HCT116 (cell line): ENCODE measurements around the gene ECE1. TPM values are rescaled to one million over a fixed set of nuclear protein-coding genes. Genes with fewer than 3 reads are reported as not detected.

Experiments
- ATAC-seq: fragments of 200-7000 bp; cut with Tn5 transposase; 2 replicates; pipeline ENCODE4 v1.9.1; 2020; ENCODE audit warnings: mild to moderate bottlenecking, moderate library complexity
- BruUV-seq: library from RNA; stranded (reverse); fragments of 400-500 nt; replicated peaks from 2 replicates; lab custom pipeline; 2021; lab: Mats Ljungman, UMichigan
- CTCF ChIA-PET: fragments of 300-600 bp; sonication (Branson Sonifier 250); formaldehyde crosslinking; loops from one replicate; lab custom pipeline; 2021; ENCODE audit warnings: antibody characterized with exemption; lab: Charles Lee
- POLR2A ChIA-PET: fragments of 300-600, 350-600 bp; sonication (Branson Sonifier 250); formaldehyde crosslinking; loops from one replicate; lab custom pipeline; 2021; ENCODE audit warnings: antibody characterized with exemption; lab: Charles Lee
- RAD21 ChIA-PET, 2 experiments: fragments of 300-600 bp; sonication (Branson Sonifier 250); formaldehyde crosslinking; loops; one replicate each; lab custom pipeline; 2023; ENCODE audit warnings: low total read pairs in 2 of 2; ENCODE audit not compliant: uncharacterized antibody in 2 of 2, unreplicated experiment in 2 of 2, low non-redundant PET in 1 of 2; lab: Charles Lee
- DNase-seq: peaks from one replicate; pipeline ENCODE4 v3.0.0-alpha.2; 2010; ENCODE audit warnings: low read depth, low spot score
- H2AFZ ChIP-seq: fragments of 200-600 bp; shearing (Covaris generic), sonication (generic); 2 replicates; pipeline ENCODE4 v1.6.1; 2017; ENCODE audit warnings: low read depth, mixed run types, mixed read lengths, antibody characterized with exemption, low read length; ENCODE audit not compliant: poor library complexity, severe bottlenecking
- H3K27ac ChIP-seq: 2 replicates; pipeline ENCODE4 v1.5.1; 2012; ENCODE audit warnings: low read depth, low read length
- H3K27me3 ChIP-seq: fragments of 200-600 bp; sonication (generic); 2 replicates; pipeline ENCODE4 v1.6.1; 2016; ENCODE audit warnings: mixed run types, low read length, mixed read lengths; ENCODE audit not compliant: insufficient read depth
- H3K36me3 ChIP-seq, 2 experiments: fragments of 200-500 bp in 1 of 2; fragments of 200-600 bp in 1 of 2; sonication (Bioruptor generic) in 1 of 2; sonication (generic) in 1 of 2; 2 replicates each; pipeline versions ENCODE4 v1.5.1 to v1.6.1; 2014 to 2016; ENCODE audit warnings: low read length in 2 of 2, inconsistent platforms in 1 of 2, mixed read lengths in 1 of 2, mixed run types in 1 of 2; ENCODE audit not compliant: insufficient read depth in 2 of 2, control insufficient read depth in 1 of 2
- H3K4me1 ChIP-seq, 2 experiments: fragments of 200-600 bp in 1 of 2; sonication (generic) in 1 of 2; 2 replicates each; pipeline versions ENCODE4 v1.5.1 to v1.6.1; 2012 to 2017; ENCODE audit warnings: low read length in 2 of 2, inconsistent platforms in 1 of 2, mild to moderate bottlenecking in 1 of 2, mixed read lengths in 1 of 2, mixed run types in 1 of 2, moderate library complexity in 1 of 2; ENCODE audit not compliant: insufficient read depth in 2 of 2, control insufficient read depth in 1 of 2
- H3K4me2 ChIP-seq: fragments of 200-600 bp; sonication (generic); 2 replicates; pipeline ENCODE4 v1.6.1; 2017; ENCODE audit warnings: mixed run types, low read length, mixed read lengths
- H3K4me3 ChIP-seq, 2 experiments: fragments of 200-600 bp in 1 of 2; sonication (generic) in 1 of 2; replicated peaks in 1 of 2; 2 replicates each; pipeline ENCODE4 v1.5.1; 2011 to 2016; ENCODE audit warnings: low read length in 2 of 2, control low read depth in 1 of 2, low read depth in 1 of 2, mild to moderate bottlenecking in 1 of 2, mixed read lengths in 1 of 2, mixed run types in 1 of 2
- H3K79me2 ChIP-seq: fragments of 200-600 bp; sonication (generic); 2 replicates; pipeline ENCODE4 v1.6.1; 2017; ENCODE audit warnings: mild to moderate bottlenecking, mixed run types, low read length, moderate library complexity, mixed read lengths; ENCODE audit not compliant: insufficient read depth
- H3K9ac ChIP-seq: fragments of 200-600 bp; sonication (generic); 2 replicates; pipeline ENCODE4 v1.6.1; 2016; ENCODE audit warnings: low read length, mixed read lengths
- H3K9me2 ChIP-seq: fragments of 200-600 bp; sonication (generic), shearing (Covaris generic); 2 replicates; pipeline ENCODE4 v1.6.1; 2017; ENCODE audit warnings: mixed run types, mild to moderate bottlenecking, moderate library complexity; ENCODE audit not compliant: insufficient read depth
- H3K9me3 ChIP-seq, 2 experiments: fragments of 200-500 bp in 1 of 2; fragments of 200-600 bp in 1 of 2; sonication (Bioruptor generic) in 1 of 2; sonication (generic) in 1 of 2; 2 replicates each; pipeline ENCODE4 v1.6.1; 2014 to 2017; ENCODE audit warnings: low read length in 2 of 2, mixed read lengths in 2 of 2, inconsistent platforms in 1 of 2, low read depth in 1 of 2, mild to moderate bottlenecking in 1 of 2, mixed run types in 1 of 2, moderate library complexity in 1 of 2; ENCODE audit not compliant: control insufficient read depth in 1 of 2, insufficient read depth in 1 of 2
- H4K20me1 ChIP-seq: fragments of 200-600 bp; sonication (generic), shearing (Covaris generic); 2 replicates; pipeline ENCODE4 v1.6.1; 2017; ENCODE audit warnings: mixed run types, mild to moderate bottlenecking, moderate library complexity; ENCODE audit not compliant: insufficient read depth
- ATF3 ChIP-seq: IDR thresholded peaks from 2 replicates; pipeline ENCODE4 v1.6.1; 2012
- CEBPB ChIP-seq: IDR thresholded peaks from 2 replicates; pipeline ENCODE4 v1.6.1; 2012; ENCODE audit warnings: low read depth
- EGR1 ChIP-seq: IDR thresholded peaks from 2 replicates; pipeline ENCODE4 v1.6.1; 2012; ENCODE audit warnings: low read depth
- ELF1 ChIP-seq: IDR thresholded peaks from 2 replicates; pipeline ENCODE4 v1.6.1; 2012; ENCODE audit warnings: low read depth, borderline replicate concordance
- EZH2 ChIP-seq: fragments of 200-600 bp; sonication (generic); IDR thresholded peaks from 2 replicates; pipeline ENCODE4 v1.6.1; 2017; ENCODE audit warnings: antibody characterized with exemption, mixed run types
- EZH2phosphoT487 ChIP-seq: fragments of 200-600 bp; IDR thresholded peaks from 2 replicates; pipeline ENCODE4 v1.6.1; 2018; ENCODE audit warnings: antibody characterized with exemption, borderline replicate concordance
- JUND ChIP-seq: IDR thresholded peaks from 2 replicates; pipeline ENCODE4 v1.6.1; 2012
- POLR2A ChIP-seq: IDR thresholded peaks from 2 replicates; pipeline ENCODE4 v1.7.0; 2011; ENCODE audit warnings: borderline replicate concordance; ENCODE audit not compliant: insufficient read depth, insufficient read length; ENCODE audit errors: extremely low read depth
- REST ChIP-seq: IDR thresholded peaks from 2 replicates; pipeline ENCODE4 v1.6.1; 2012; ENCODE audit warnings: low read depth
- SIN3A ChIP-seq: IDR thresholded peaks from 2 replicates; pipeline ENCODE4 v1.6.1; 2012; ENCODE audit warnings: low read depth
- TCF7L2 ChIP-seq: IDR thresholded peaks from 2 replicates; pipeline ENCODE4 v1.7.0; 2011; ENCODE audit warnings: borderline replicate concordance, inconsistent platforms; ENCODE audit not compliant: insufficient read depth, insufficient read length; ENCODE audit errors: extremely low read depth
- intact Hi-C: fragments of 100-400 bp; cut with micrococcal nuclease; formaldehyde crosslinking; loops from 2 replicates; pipeline ENCODE4 v1.10.0; 2022
- total RNA-seq: library from RNA; stranded (reverse); gene quantifications from one replicate; pipeline ENCODE4 v1.2.1, GENCODE V29; 2021; ENCODE audit not compliant: unreplicated experiment

ECE1 gene
- total RNA-seq, 1 experiment from 2014 or later = 66.8 TPM

GRCh38 chr1:21291964-21292363, 1.7 kb upstream of the ECE1 start:
- POLR2A ChIA-PET = no interaction called here

More at GRCh38 chr1:21291964-21292363, 1.7 kb upstream of the ECE1 start:
- Histone ChIP-seq H3K9me3 (no peaks in the 10 kb centered on the region), H3K4me3 (no peak overlapping the region), H3K36me3 (no peaks in the 10 kb centered on the region), H3K4me1 (peaks cover 36 to 66% of the 10 kb centered on the region in 2 experiments), H3K27ac (no peak overlapping the region), H3K27me3 (no peaks in the 10 kb centered on the region), H2AFZ (no peak overlapping the region), H3K9ac (no peak overlapping the region), H3K4me2 (no peak overlapping the region), H3K9me2 (no peaks in the 10 kb centered on the region), H3K79me2 (peaks cover 20% of the 10 kb centered on the region; the same call in 1 of the 2 replicates)
- CTCF ChIA-PET = interaction anchor here (1.3 to 3.1 kb wide), 2 partner anchors 21 to 23 kb away, joined by 3 to 21 read pairs; no protein-coding TSS in a partner anchor
- no peak for ATAC-seq
- intact Hi-C loops = no loop called here
- RAD21 ChIA-PET = no interaction called here
- no peak for TF ChIP-seq CEBPB
- TF ChIP-seq ATF3 = no peak
- no peak for TF ChIP-seq SIN3A
- TF ChIP-seq EZH2phosphoT487 = no peak
- no peak for TF ChIP-seq EZH2
- TF ChIP-seq JUND = no peak
- TF ChIP-seq TCF7L2 = no peak
- TF ChIP-seq REST = no peak
- no peak for TF ChIP-seq ELF1
- TF ChIP-seq POLR2A = no peak
- no peak for TF ChIP-seq EGR1
- TF ChIP-seq, all 23 proteins: peak for 0
- no TSS peak for BruUV-seq
- no peak for DNase-seq
- no peaks in the 10 kb centered on the region; the same call in 1 of the 2 replicates for H4K20me1 ChIP-seq
